Colonic mucosa (tissue), 4 donors: ENCODE data around the gene HIF3A. TPM values are rescaled to one million over a fixed set of nuclear protein-coding genes. Genes with fewer than 3 reads are reported as not detected.

Experiments
- DNase-seq: peaks from one replicate; pipeline ENCODE4 v3.0.0-alpha.2; 2020
- H3K27ac ChIP-seq: fragments of 200-600 bp; one replicate; pipeline ENCODE4 v1.8.0; 2021
- H3K27me3 ChIP-seq: fragments of 200-600 bp; one replicate; pipeline ENCODE4 v1.8.0; 2021
- H3K36me3 ChIP-seq: fragments of 200-600 bp; one replicate; pipeline ENCODE4 v1.8.0; 2021
- H3K4me1 ChIP-seq: fragments of 200-600 bp; one replicate; pipeline ENCODE4 v1.8.0; 2021; ENCODE audit warnings: mild to moderate bottlenecking
- H3K4me3 ChIP-seq: fragments of 200-600 bp; one replicate; pipeline ENCODE4 v1.8.0; 2021
- H3K9ac ChIP-seq, 2 donors: one replicate each; pipeline ENCODE4 v1.7.0; 2013; ENCODE audit warnings: control low read depth in 2 of 2, low read depth in 2 of 2, low read length in 2 of 2
- H3K9me3 ChIP-seq: fragments of 200-600 bp; one replicate; pipeline ENCODE4 v1.8.0; 2021
- CTCF ChIP-seq: fragments of 200-600 bp; IDR thresholded peaks from one replicate; pipeline ENCODE4 v1.8.0; 2022; ENCODE audit warnings: antibody characterized with exemption, mild to moderate bottlenecking
- intact Hi-C: fragments of 100-400 bp; cut with DNase I; formaldehyde crosslinking; loops from one replicate; pipeline ENCODE4 v1.14.1; 2022
- total RNA-seq, 2 donors: library from RNA; stranded (reverse); fragmentation: NEBNext Ultra II Directional in 1 of 2; extraction: Animal tissue kit (Norgen Biotek cat#: 25700) in 1 of 2; gene quantifications; one replicate each; pipeline ENCODE4 v1.2.1, GENCODE V29; 2021
- donor health status: healthy.
- donor health status: DM: no; HTN: no; CAD: no.
- donor health status: DM: no; HTN: no; CAD: no.

HIF3A gene
- total RNA-seq, 2 donors from 2014 or later, result 5.7 to 7.1 TPM

- Histone ChIP-seq H3K4me1 (no peaks in the 10 kb centered on the region), H3K9me3 (no peaks in the 10 kb centered on the region), H3K9ac (no peak overlapping the region), H3K27me3 (no peaks in the 10 kb centered on the region), H3K4me3 (no peak overlapping the region), H3K36me3 (no peaks in the 10 kb centered on the region), H3K27ac (no peak overlapping the region)
- DNase-seq, result no peak
- no peak for TF ChIP-seq CTCF
- intact Hi-C loops, result no loop called here
Measured at GRCh38 chr19:46367426-46367825, 70.6 kb downstream of the HIF3A start.

GRCh38 chr19:46368116-46368515 is 71.3 kb downstream of the HIF3A start:
- Histone ChIP-seq H3K27ac (no peak overlapping the region), H3K4me1 (peaks cover 6% of the 10 kb centered on the region), H3K27me3 (no peaks in the 10 kb centered on the region), H3K36me3 (no peaks in the 10 kb centered on the region), H3K9me3 (no peaks in the 10 kb centered on the region), H3K9ac (no peak overlapping the region), H3K4me3 (no peak overlapping the region)
- TF ChIP-seq CTCF, result no peak
- no peak for DNase-seq
- intact Hi-C loops, result no loop called here

- Histone ChIP-seq H3K9ac (no peak overlapping the region), H3K4me1 (peaks cover 17% of the 10 kb centered on the region), H3K9me3 (no peaks in the 10 kb centered on the region), H3K4me3 (no peak overlapping the region), H3K27ac (no peak overlapping the region), H3K27me3 (no peaks in the 10 kb centered on the region), H3K36me3 (no peaks in the 10 kb centered on the region)
- intact Hi-C loops, result no loop called here
- DNase-seq, result no peak
- TF ChIP-seq CTCF, result no peak
Measured at GRCh38 chr19:46369817-46370216, 73.0 kb downstream of the HIF3A start.

DNA sequence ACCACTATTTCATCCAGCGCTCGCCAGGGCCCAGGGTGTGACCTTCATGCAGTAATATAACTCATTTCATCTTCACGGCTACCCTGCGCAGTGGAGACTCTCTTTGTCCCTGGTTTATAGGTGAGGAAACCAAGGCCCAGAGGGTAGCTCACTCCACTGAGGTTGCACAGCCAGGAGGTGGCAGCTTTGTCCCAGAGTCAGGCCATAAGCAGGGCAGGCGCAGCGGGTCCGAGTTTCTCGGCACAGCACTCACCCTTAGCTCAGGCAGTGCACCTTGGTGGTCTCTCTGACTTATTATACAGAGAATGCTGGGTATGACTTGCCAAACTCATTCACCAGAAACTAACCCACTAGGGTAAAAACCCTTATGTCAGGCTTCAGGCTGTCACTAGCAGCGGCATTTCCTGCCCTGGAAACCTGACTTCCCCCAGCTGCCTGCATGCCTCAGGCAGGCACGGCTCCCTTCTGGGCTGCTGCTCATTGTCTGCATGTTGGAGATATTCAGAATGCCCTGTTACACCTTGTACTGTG is 74.6 kb downstream of the HIF3A start:
- H3K9ac ChIP-seq, result no peak overlapping the region
- peaks cover 17% of the 10 kb centered on the region for H3K4me1 ChIP-seq

GRCh38 chr19:46372901-46373490 is 76.2 kb downstream of the HIF3A start:
- no peaks in the 10 kb centered on the region for H3K9me3 ChIP-seq
- no peak overlapping the region for H3K4me3 ChIP-seq
- H3K9ac ChIP-seq, result no peak overlapping the region
- no peak for DNase-seq
- H3K36me3 ChIP-seq, result peaks cover 7% of the 10 kb centered on the region
- H3K4me1 ChIP-seq, result peaks cover 17% of the 10 kb centered on the region
- H3K27ac ChIP-seq, result peak overlapping the region; percentile 62
- intact Hi-C loops, result no loop called here
- no peak for TF ChIP-seq CTCF
- no peaks in the 10 kb centered on the region for H3K27me3 ChIP-seq

More for the DNA sequence above, 74.6 kb downstream of the HIF3A start:
- no peaks in the 10 kb centered on the region for H3K27me3 ChIP-seq
- no peak for TF ChIP-seq CTCF
- no peak overlapping the region for H3K27ac ChIP-seq
- peaks cover 2% of the 10 kb centered on the region for H3K36me3 ChIP-seq
- no peak for DNase-seq
- intact Hi-C loops, result no loop called here
- H3K4me3 ChIP-seq, result no peak overlapping the region
- H3K9me3 ChIP-seq, result no peaks in the 10 kb centered on the region
